GM19351 (cell line): ENCODE measurements around the gene MPND.

Source experiments
- ATAC-seq: cut with Tn5 transposase; IDR thresholded peaks from one replicate; pipeline ENCODE4 v1.9.1; 2021; ENCODE audit warnings: mild to moderate bottlenecking, moderate library complexity; ENCODE audit not compliant: unreplicated experiment

Gene MPND

GRCh38 chr19:4363571-4364304 is 20.4 kb downstream of the MPND start:
- no peak for ATAC-seq

DNA sequence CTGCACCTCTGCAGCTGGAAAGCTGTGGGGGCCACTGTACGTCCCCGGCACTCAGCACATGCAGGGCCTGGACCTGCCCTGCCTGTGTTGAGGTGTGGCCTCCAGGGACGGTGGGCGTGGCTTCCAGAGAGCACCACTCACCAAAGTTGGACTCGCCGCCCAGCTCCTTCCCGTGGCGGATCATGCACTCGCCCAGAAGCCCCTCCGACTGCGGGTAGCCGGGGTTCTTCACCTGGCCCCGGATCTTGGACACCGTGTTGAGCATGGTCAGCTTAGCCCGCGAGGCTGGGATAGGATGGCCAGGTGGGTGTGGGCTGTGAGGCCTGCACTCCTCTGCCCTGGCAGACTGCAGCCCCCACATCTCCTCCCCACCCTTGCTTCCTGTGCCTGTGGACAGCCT is 22.0 kb downstream of the MPND start:
- no peak for ATAC-seq

- no peak for ATAC-seq
Measured at GRCh38 chr19:4365791-4366665, 22.7 kb downstream of the MPND start.

DNA sequence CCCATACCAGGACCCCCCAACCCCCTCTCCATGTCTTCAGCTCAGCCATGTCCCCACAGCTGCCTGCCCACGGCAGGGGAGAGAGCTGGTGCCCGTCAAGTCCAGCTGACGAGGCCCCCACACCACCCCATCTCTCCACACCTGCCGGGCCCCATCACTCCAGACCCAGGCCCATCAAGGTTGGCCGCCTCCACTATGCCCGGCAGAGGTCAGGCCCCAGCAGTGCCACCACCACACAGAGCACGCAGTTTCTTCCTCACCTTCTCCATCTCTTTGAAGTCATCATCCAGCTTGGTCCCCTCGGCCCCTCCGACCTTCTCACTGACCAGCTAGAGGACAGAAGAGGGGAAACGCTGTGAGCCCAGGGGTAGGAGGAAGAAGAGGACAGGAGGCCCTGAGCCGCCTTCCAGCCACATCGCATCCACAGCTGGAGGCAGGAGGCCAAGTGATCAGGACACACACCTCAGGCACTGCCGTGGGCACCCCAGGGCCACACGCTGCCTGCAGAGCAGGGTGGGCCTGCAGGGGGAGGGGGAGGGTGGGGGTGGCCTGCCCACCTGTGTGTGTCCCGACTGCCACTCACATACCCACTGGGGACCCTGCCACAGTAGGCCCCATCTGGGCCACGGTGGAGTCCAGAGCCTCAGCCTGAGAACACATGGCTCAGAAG is 23.4 kb downstream of the MPND start:
- no peak for ATAC-seq

- no peak for ATAC-seq
Measured at GRCh38 chr19:4367336-4367723, 24.0 kb downstream of the MPND start.

DNA sequence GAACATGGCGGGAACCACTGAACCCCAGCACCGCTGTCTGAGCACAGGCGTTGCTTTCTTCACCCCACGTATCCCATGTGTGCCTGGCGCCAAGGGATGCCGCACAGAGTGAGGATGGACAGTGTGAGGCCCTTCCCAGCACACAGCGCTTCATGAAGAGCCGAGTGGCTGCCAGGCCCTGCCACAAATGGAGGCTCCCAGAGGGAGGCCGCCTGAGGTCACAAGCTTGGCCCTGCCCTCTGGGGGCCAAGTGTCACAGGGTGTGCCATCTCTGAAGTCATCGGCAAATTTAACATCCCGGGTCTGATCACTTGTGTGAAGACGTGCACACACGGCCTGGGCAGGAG is 24.4 kb downstream of the MPND start:
- no peak for ATAC-seq

GRCh38 chr19:4368128-4368820 is 24.9 kb downstream of the MPND start:
- ATAC-seq: no peak

DNA sequence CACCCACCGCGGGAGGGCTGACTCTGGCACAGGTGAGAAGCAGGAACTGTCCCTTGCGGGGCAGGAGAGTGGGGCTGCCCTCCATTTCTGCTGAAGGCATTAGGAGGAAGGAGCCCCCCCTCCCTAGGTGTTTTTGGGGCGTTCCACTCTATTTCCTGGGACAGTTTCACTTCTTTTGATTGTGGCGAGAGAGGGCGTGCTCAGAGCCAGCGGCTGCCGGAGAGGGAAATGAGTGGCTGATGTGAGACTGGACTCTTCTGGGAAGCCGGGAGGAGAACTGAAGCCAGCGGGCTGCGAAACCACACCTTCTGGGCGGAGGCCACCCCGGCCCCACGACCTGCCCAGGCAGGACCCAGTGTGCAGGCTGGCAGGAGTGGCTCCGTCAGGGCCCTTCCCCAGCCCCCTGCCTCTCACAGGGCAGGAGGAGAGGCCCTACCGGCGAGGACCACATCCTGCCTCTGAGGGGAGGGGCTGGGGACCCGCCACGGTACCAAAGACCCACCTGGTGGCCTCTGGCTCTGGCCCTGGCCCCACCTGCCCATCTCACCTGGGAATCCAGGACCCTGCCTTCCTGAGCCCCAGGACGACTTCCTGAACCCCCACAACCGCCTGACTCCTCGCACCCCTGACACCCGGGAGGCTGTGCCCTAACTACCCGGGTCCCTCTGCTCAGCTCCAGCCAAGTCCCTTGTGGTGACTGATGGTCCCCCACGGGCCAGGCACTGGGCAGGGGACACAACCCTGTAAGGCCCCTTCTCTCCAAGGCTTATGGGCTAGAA is 25.9 kb downstream of the MPND start:
- peak; percentile 14 for ATAC-seq

DNA sequence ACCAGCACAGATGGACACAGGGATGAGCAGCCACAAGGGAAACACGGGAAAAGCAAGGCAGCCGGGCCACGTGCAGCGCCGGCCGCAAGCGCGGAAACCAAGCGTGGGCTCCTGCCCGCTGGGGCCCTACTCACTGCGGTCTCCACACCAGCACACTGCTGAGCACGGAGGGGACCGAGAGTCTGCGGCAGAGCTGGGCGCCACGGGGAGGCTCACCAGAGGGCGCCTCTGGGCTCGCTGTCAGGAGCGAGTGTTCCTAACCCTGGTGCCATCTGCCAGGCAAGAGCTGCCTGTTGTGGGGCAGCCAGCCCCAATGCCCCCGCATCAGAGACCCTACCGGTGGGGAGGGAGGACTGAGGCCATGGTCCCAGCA is 26.5 kb downstream of the MPND start:
- peak; percentile 50 for ATAC-seq

DNA sequence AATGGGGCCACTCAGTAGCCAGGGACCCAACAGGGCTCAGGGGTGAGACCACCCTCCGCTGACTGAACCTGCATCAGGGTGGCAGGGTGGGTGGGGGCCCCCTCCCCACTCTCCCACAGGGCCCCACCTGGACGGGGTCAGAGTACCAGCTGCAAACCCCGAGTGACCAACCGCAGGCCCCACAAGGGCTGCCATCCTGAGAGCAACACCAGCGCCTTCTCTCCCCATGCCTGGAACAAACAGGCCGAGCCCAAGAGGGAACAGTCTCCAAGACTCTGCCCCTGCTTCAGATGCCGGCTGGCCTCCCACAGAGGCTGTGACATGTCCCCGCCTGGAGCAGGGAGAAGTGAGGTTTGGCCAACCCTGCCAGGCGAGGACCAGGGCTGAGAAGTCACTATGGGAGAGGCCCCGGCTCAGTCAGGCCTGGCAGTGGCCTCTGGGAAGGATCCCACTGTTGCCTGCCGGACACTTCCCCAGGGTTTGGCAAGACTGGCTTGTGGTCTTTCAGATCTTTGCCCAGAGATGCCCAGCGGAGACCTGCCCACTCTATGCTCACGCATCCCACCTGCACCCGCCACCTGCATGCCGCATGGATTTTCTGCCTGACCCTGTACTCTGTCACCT is 27.2 kb downstream of the MPND start:
- ATAC-seq: no peak

DNA sequence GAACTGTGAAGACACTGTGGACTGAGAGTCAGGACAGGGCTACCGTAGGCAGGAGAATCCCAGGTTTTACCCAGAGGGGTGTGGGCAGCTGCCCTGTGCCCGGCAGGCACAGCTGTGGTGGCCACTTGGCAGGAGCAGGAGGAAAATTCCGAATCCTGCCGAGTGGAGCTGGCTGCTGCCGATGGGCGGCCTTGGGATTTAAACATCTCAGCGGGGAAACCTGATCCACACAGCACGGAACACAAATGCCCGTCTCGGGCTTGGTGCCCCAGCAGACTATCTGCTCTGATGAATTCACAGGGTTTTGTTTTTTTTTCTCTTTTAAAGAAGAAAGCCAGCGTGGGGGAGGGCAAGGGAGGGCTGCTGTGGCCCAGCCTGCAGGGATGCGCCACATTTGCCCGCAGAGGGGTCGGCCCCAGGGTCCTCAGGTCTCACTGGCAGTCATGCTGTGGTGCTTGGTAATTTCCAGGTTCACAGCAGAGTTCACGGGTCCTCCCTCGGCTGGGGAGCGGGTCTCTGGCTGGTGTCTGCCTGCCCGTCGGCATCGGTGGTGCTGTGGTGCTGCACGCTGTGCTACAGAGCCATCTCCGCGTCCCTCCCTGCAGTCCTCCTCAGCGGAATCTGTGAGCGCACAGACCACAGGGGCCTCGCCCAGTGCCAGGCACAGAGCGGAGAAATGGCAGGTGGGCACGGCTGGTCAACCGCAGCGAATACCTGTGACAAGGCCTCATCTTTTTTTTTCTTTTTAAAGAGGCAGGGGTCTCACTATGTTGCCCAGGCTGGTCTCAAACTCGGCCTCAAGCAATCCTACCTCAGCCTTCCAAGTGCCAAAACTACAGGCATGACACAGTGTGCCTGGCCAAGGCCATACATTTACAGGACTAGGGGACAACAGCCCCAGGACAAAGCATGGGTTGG is 28.1 kb downstream of the MPND start:
- ATAC-seq: no peak

GRCh38 chr19:4372165-4373012 is 29.0 kb downstream of the MPND start:
- no peak for ATAC-seq

- ATAC-seq: no peak
Measured at GRCh38 chr19:4373013-4373367, 29.6 kb downstream of the MPND start.

GRCh38 chr19:4373601-4374497 is 30.5 kb downstream of the MPND start:
- no peak for ATAC-seq

- ATAC-seq: no peak
Measured at GRCh38 chr19:4374498-4375163, 31.3 kb downstream of the MPND start.

GRCh38 chr19:4375164-4376027 is 32.0 kb downstream of the MPND start:
- no peak for ATAC-seq
